Bone marrow (tissue), 2 donors: ENCODE results near the gene SLC7A6.

Source experiments
- DNase-seq, 2 donors: peaks; one replicate each; lab custom pipeline; 2025; lab: John Stamatoyannopoulos, UW

SLC7A6 gene

DNA sequence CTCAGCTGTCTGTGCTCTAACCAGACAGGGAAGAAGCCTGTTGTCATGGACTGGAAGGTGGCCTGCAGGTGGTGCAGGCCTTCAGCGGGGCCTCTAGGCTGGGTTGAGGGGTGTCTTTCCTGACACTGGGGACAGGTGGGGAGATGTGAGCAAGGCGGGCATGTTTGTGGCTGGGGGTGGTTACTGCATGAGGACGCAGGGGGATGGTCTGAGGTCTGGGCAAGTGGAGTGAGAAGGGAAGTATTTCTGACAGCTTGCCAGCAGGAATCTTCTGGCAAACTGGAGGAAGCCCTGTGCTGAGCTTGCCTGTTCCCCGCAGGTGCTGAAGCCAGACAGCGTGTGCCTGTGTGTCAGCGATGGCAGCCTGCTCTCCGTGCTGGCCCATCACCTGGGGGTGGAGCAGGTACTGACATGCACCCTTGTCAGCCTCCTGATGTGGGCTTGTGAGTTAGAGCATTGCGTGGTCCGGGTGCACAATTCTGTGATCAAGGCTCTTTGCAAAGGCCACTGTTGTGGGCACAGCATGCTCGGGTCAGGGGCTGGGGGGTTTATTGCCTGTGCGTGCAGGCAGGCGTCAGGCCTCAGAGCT lies 82.7 kb downstream of the SLC7A6 start:
- no peak for DNase-seq

DNA sequence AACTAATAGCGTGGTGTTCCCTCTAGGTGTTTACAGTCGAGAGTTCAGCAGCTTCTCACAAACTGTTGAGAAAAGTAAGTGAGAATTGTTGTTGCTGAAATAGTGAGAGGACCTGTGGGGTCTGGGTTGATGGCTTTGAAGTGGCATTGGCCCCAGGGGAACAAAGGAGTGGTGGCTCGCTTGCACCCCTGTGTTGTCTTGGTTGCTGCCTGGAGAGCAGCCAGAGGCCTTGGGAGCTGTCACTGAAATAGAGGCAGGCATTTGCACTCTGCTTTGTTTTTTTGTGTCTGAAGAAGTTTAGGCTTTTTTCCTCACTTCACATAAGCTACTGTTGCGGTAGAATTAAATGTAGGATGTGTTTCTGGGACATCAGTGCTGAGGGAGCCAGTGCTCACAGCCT lies 83.3 kb downstream of the SLC7A6 start:
- DNase-seq, result no peak

DNA sequence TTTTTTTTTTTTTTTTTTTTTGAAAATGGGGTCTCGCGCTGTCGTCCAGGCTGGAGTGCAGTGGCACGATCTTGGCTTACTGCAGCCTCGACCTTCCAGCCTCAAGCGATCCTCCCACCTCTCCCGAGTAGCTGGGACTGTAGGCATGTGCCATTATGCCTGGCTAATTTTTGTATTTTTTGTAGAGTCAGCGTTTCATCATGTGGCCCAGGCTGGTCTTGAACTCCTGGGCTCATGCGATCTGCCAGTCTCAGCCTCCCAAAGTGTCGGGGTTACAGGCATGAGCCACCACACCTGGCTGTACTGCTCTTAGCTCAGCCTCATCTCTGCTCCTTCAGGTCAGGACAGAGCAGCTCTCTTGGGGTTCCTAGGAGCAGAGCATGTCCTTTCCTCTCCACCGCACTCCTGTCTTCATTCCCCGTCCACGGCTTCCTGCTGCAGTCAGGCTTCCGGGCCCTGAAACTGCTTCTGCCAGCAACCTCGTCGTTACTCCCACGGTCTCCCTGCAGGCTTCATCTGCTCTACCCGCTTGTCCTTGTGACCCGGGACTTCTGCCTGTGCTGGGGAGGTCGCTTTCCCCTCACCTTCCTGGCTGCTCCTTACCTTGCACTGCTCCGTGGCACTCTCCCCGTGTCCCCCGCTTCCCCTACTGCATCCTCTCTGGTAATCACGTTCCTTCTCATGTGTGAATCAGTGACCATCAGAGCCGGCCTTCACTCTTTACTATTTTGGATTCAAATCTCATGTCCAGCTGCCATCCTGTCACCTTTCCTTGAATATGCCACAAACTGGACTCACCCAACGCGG lies 84.5 kb downstream of the SLC7A6 start:
- DNase-seq, result no peak

DNA sequence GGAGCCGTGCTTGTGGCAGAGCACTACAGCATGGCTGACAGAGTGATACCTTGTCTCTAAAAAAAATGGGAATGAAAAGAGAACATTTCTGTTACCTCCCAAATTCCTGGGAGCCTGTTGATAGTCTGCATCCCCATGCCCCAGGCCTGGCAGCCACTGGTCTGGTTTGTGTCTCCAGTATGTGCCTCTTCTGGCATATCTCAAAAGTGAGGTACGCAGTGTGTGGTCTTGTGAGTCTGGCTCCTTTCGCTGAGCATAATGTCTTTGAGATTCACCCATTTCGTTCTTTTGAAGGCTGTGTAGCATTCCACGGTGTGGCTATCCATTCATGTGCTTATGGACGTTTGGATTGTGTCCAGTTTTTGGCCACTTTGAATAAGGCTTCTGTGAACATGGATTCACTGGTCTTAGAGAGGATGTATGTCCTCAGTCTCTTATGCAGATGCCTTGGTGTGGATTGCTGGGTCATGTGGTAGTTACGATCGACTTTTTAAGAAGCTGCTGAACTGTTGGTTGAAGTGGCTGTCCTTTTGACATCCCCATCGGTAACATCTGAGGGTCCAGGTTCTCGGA lies 85.6 kb downstream of the SLC7A6 start:
- no peak for DNase-seq

DNA sequence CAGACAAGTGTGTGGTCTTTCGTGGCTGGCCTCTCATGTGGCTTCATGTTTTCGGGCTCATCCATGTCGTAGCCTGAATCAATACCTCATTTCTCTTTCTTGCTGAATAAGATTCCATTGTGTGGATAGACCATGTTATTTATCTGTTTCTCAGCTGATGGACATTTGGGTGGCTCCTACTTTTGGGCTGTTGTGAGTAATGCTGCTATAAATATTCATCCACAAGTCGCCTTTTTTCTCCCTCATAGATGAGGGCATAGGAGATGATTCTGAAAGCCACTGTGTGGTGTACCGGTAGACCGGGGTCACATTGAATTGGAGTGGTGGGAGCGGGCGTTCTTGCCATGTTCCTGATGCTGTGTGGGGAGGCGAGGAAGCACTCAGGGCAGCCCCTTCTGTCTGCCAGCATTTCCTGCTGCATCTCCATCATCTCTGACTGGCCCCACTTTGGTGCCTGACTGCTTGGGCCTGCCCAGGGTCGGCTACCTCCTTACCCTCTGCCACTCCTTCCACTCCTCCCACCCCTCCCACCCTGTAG lies 86.6 kb downstream of the SLC7A6 start:
- no peak for DNase-seq
